Activated CD4-positive, alpha-beta memory T cell treated with anti-CD3 and anti-CD28 coated beads, Interleukin-2, amount 10 ng/mL, durations not matched to agents 7 days and 5 days (primary cell): ENCODE measurements around the gene ZNRD2. TPM values are rescaled to one million over a fixed set of nuclear protein-coding genes. Genes with fewer than 3 reads are reported as not detected.

Experiments
- CTCF ChIA-PET: fragments of 350-600 bp; sonication (Branson Sonifier 250); formaldehyde crosslinking; loops from one replicate; lab custom pipeline; 2021; ENCODE audit warnings: antibody characterized with exemption, inconsistent platforms; lab: Charles Lee
- POLR2A ChIA-PET: fragments of 350-600 bp; sonication (Branson Sonifier 250); formaldehyde crosslinking; loops from one replicate; lab custom pipeline; 2021; ENCODE audit warnings: antibody characterized with exemption; lab: Charles Lee
- DNase-seq: peaks from one replicate; pipeline ENCODE4 v3.0.0-alpha.2; 2020
- H3K27ac Mint-ChIP-seq: one replicate; pipeline ENCODE4 v1.8.0; 2021; ENCODE audit warnings: mild to moderate bottlenecking, mixed read lengths
- H3K27me3 Mint-ChIP-seq: one replicate; pipeline ENCODE4 v1.8.0; 2021; ENCODE audit warnings: mixed read lengths
- H3K36me3 Mint-ChIP-seq: one replicate; pipeline ENCODE4 v1.8.0; 2021; ENCODE audit warnings: low read depth, mixed read lengths
- H3K4me1 Mint-ChIP-seq: one replicate; pipeline ENCODE4 v1.8.0; 2021; ENCODE audit warnings: mixed read lengths
- H3K4me3 Mint-ChIP-seq: one replicate; pipeline ENCODE4 v1.8.0; 2021; ENCODE audit warnings: mild to moderate bottlenecking, mixed read lengths
- H3K9me3 Mint-ChIP-seq: one replicate; pipeline ENCODE4 v1.8.0; 2021; ENCODE audit warnings: mixed read lengths
- total RNA-seq, 2 experiments: library from RNA; stranded (reverse); gene quantifications; one replicate each; pipeline ENCODE4 v1.2.3, GENCODE V29; 2021

ZNRD2 gene
- total RNA-seq, 2 experiments from 2014 or later, result 25.3 to 27.8 TPM

DNA sequence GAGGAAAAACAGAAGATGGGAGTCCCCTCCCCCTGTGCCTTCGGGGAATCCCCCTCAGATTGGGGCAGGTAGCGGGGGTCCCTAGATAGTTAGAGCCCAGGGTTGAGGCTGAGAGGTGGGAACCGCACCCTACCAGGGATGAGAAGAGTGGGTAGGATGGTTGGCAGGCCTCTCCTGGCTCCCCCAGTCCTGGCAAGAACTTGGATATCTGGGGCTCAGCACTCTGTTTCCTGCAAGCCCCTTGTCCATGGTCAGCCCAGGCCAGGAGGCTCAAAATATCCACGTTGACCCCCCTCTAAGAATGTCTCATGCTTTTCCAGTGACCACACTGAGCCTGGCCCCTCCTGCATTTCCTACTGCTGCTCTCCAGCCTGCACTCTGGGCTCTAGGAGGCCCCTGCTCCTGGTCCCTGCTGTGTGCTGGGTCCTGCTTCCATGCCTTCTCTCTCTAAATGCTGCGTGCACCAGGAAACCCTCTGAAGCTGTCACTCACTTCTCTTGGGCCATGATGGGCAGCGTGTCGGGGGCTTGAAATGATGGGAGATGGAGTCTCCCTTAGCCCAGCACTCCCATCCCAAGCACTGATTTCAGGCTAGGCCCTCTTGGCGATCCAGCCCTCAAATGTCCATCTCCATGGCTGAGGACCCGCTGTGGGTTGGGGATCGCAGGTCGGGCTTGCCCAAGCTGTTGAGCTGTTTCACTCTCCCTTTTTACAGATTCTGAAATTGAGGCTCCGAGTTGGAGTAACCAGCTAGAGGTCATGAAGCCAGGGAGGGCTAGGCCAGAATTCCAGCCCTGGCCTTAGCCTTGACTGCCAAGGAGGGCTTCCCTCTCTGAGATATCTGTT, 41.7 kb downstream of the ZNRD2 start:
- peaks cover 54% of the 10 kb centered on the region for H3K36me3 Mint-ChIP-seq
- CTCF ChIA-PET, result interaction anchor here (1.4 to 2.0 kb wide), 2 partner anchors 24 to 71 kb away, joined by 6 to 9 read pairs; no protein-coding TSS in a partner anchor
- H3K4me3 Mint-ChIP-seq, result peak overlapping the region; percentile 97
- peaks cover 56% of the 10 kb centered on the region for H3K4me1 Mint-ChIP-seq
- peak overlapping the region; percentile 95 for H3K27ac Mint-ChIP-seq
- H3K9me3 Mint-ChIP-seq, result no peaks in the 10 kb centered on the region
- POLR2A ChIA-PET, result interaction anchor here (0.7 to 6.9 kb wide), 12 partner anchors 8 to 107 kb away, joined by 3 to 82 read pairs (median 6); partner anchors contain the start of genes EHBP1L1, FAM89B, KCNK7 and SIPA1
- H3K27me3 Mint-ChIP-seq, result no peaks in the 10 kb centered on the region
- DNase-seq, result no peak

DNA sequence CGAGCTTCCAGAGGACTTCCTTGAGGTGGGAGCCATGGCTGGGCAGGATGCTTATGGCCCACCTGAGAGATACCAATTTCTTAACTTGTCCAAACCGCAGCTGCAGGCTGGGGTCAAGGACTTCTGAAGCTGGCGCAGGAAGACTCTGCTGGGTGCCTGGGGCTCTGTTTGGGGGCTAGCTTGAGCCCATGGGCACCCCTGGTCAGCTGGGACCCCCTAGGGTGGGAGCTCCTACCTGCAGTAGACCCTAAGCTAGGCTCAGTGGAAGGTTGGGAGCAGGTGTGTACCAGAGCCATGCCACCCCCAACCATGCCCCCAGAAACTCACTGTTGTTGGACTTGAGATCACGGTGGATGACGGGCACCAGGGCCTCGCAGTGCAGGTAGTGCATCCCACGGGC, 42.4 kb downstream of the ZNRD2 start:
- no peak for DNase-seq
- H3K36me3 Mint-ChIP-seq, result peaks cover 52% of the 10 kb centered on the region
- peaks cover 63% of the 10 kb centered on the region for H3K4me1 Mint-ChIP-seq
- no peaks in the 10 kb centered on the region for H3K9me3 Mint-ChIP-seq
- peak overlapping the region; percentile 95 for H3K27ac Mint-ChIP-seq
- POLR2A ChIA-PET, result interaction anchor here (0.7 to 6.9 kb wide), 18 partner anchors 9 to 247 kb away, joined by 3 to 82 read pairs (median 5); partner anchors contain the start of genes EHBP1L1, FAM89B, FRMD8 and KCNK7
- H3K27me3 Mint-ChIP-seq, result no peaks in the 10 kb centered on the region
- CTCF ChIA-PET, result interaction anchor here (0.6 to 2.0 kb wide), 4 partner anchors 18 to 288 kb away, joined by 4 to 9 read pairs (median 6); no protein-coding TSS in a partner anchor
- H3K4me3 Mint-ChIP-seq, result peak overlapping the region; percentile 97

DNA sequence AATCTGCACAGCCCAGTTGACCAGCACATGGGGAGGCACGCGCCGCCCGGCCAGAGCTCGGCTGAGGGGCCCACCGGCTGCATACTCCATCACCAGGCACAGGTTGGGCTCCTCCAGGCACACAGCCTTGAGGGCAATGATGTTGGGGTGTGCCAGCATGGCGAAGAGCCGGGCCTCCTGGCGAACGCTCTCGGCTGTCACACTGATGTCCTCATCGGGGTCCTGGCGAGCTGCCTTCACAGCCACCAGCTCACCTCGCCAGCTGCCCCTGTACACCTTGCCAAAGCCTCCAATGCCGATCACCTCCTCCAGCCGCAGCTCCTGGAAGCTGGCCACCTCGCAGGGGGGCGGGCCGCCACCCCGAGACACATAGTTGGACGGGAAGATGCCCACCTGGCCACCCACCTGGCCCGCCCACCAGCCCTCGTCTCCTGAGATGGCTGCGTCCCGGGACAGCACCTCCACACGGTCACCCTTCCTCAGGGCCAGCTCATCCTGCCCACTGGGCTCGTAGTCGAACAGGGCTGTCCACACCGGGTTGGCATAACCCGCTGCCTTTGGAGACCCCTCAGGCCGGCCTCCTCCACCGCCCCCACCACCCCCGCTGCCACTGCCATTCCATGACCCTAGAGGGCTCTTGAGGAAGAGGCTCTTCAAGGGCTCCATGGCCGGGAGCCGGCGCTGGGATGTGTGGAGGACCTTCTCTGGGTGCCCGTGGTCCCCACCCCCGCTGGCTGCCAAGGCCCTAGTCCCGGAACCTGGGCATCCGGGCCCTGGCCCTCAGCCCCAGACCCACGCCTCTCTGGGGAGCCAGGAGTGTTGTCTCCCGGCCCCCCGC, 43.0 kb downstream of the ZNRD2 start:
- Mint-ChIP-seq H3K27ac (peak overlapping the region; percentile 95), H3K4me1 (peaks cover 61% of the 10 kb centered on the region), H3K4me3 (peak overlapping the region; percentile 97), H3K9me3 (no peaks in the 10 kb centered on the region), H3K36me3 (peaks cover 47% of the 10 kb centered on the region), H3K27me3 (no peaks in the 10 kb centered on the region)
- DNase-seq, result peak; percentile 26
- ChIA-PET CTCF (interaction anchor here (0.6 to 2.8 kb wide), 5 partner anchors 19 to 289 kb away, joined by 4 to 22 read pairs (median 6); partner anchors contain the start of genes FAM89B and ZNRD2), POLR2A (interaction anchor here (0.7 to 6.9 kb wide), 21 partner anchors 9 to 517 kb away, joined by 3 to 82 read pairs (median 5); partner anchors contain the start of genes EHBP1L1, FAM89B, FRMD8 and KCNK7)

DNA sequence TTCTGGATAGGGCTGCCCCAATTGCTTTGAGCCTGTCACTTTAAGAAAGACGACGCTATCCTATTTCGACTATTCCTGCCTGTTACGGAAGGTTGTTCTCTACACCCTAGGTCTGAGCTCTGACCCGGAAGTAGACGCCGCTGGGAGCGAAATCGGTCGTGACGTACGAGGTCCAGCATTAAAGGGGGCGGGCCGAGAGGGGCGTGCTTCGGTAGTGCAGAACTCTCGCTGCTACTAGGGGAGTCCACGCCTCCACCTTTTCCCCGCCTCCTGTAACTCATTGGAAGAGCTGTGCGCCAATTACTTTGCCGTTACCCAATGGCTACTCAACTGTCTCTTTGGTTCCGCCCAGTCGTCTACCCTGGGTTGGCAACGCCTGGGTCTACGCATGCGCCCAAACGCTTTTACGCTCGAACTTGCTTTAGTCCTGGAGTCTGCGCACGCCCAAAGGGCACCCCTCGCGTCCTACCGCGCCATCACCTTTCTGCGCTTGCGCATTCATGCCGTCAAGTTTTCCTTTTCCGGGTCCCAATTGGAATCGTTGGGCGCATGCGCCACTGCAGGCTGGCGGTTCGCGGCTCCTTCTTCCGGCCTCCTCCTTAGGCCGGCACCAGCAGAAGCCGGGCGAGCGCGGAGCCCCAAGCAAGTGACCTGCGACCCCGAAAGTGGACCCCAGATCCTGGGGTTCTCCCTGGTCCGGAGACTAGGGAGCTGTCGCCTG, 45.1 kb downstream of the ZNRD2 start, which contains the start of gene PCNX3:
PCNX3 (plus strand) TSS at position 548 of the 721 bp plus-strand sequence. CDS start 536 bp downstream, outside the sequence.
- ChIA-PET CTCF (interaction anchor here (0.6 to 2.8 kb wide), 14 partner anchors 20 to 306 kb away, joined by 3 to 22 read pairs (median 6); partner anchors contain the start of genes EHBP1L1, FAM89B, KAT5 and KCNK7), POLR2A (interaction anchor here (0.7 to 6.9 kb wide), 40 partner anchors 11 to 872 kb away, joined by 3 to 82 read pairs (median 8); partner anchors contain the start of genes BANF1, CCDC85B, CFL1 and EHBP1L1)
- peak; percentile 100 for DNase-seq
- H3K9me3 Mint-ChIP-seq, result no peaks in the 10 kb centered on the region
- H3K27me3 Mint-ChIP-seq, result no peaks in the 10 kb centered on the region
- H3K4me1 Mint-ChIP-seq, result peaks cover 44% of the 10 kb centered on the region
- H3K36me3 Mint-ChIP-seq, result peaks cover 48% of the 10 kb centered on the region
- H3K4me3 Mint-ChIP-seq, result peak within 1 kb of the TSS; percentile 98
- peak within 1 kb of the TSS; percentile 95 for H3K27ac Mint-ChIP-seq

GRCh38 chr11:65615950-65616574, 45.8 kb downstream of the ZNRD2 start:
- H3K4me1 Mint-ChIP-seq, result peaks cover 39% of the 10 kb centered on the region
- peak overlapping the region; percentile 98 for H3K4me3 Mint-ChIP-seq
- H3K27ac Mint-ChIP-seq, result peak overlapping the region; percentile 95
- H3K36me3 Mint-ChIP-seq, result peaks cover 43% of the 10 kb centered on the region
- DNase-seq, result peak; percentile 67
- CTCF ChIA-PET, result interaction anchor here (0.6 to 2.8 kb wide), 9 partner anchors 10 to 307 kb away, joined by 3 to 22 read pairs (median 7); partner anchors contain the start of genes FAM89B, MUS81, SIPA1 and ZNRD2
- H3K27me3 Mint-ChIP-seq, result no peaks in the 10 kb centered on the region
- no peaks in the 10 kb centered on the region for H3K9me3 Mint-ChIP-seq
- POLR2A ChIA-PET, result interaction anchor here (0.9 to 6.9 kb wide), 28 partner anchors 10 to 499 kb away, joined by 3 to 82 read pairs (median 9); partner anchors contain the start of genes CCDC85B, CFL1, EHBP1L1 and FAM89B

- peaks cover 41% of the 10 kb centered on the region for H3K36me3 Mint-ChIP-seq
- peak overlapping the region; percentile 95 for H3K27ac Mint-ChIP-seq
- peaks cover 34% of the 10 kb centered on the region for H3K4me1 Mint-ChIP-seq
- no peaks in the 10 kb centered on the region for H3K9me3 Mint-ChIP-seq
- DNase-seq, result peak; percentile 53
- peak overlapping the region; percentile 98 for H3K4me3 Mint-ChIP-seq
- no peaks in the 10 kb centered on the region for H3K27me3 Mint-ChIP-seq
- ChIA-PET CTCF (interaction anchor here (0.9 to 2.0 kb wide), 5 partner anchors 9 to 268 kb away, joined by 3 to 7 read pairs (median 5); partner anchors contain the start of gene SIPA1), POLR2A (interaction anchor here (1.0 to 6.9 kb wide), 14 partner anchors 9 to 273 kb away, joined by 3 to 82 read pairs (median 8); partner anchors contain the start of genes CCDC85B, FAM89B, FRMD8 and KCNK7)
Measured at GRCh38 chr11:65616575-65617001, 46.3 kb downstream of the ZNRD2 start.

DNA sequence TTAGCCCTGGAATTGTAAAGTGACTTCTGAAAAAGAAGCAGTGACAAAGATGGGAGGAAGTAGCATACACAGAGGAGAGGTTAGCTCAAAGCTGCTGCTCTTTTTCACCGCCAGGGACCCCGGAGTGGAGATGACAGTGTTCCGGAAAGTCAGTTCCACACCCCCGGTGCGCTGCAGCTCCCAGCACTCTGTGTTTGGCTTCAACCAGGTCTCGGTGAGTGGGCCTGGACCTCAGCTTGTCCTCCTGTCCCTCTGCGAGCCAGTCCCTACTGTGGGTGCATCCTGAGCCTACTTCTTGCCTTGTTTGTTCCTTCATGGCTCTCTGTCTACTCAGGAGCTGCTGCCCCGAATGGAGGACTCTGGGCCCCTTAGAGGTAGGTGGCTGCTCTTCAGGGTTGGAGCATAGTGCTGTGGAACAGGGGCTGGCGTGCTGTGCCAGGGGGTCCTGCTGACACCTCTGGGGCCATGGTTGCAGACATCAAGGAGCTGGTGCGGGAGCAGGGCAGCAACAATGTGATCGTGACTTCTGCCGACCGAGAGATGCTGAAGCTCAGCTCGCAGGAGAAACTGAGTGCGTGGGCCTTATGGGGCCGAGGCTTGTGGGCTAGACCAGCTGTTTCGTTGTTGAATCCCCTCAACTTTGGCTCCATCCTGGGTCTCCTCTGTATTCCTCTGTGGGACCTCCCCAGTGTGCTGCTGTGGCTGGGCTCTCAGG, 47.0 kb downstream of the ZNRD2 start:
- CTCF ChIA-PET, result interaction anchor here (0.5 to 2.0 kb wide), 8 partner anchors 9 to 605 kb away, joined by 3 to 7 read pairs (median 4); partner anchors contain the start of genes KAT5 and SIPA1
- peak overlapping the region; percentile 98 for H3K4me3 Mint-ChIP-seq
- peak overlapping the region; percentile 95 for H3K27ac Mint-ChIP-seq
- H3K4me1 Mint-ChIP-seq, result peaks cover 27% of the 10 kb centered on the region
- peaks cover 36% of the 10 kb centered on the region for H3K36me3 Mint-ChIP-seq
- DNase-seq, result no peak
- H3K27me3 Mint-ChIP-seq, result no peaks in the 10 kb centered on the region
- POLR2A ChIA-PET, result interaction anchor here (0.5 to 6.9 kb wide), 16 partner anchors 9 to 593 kb away, joined by 3 to 82 read pairs (median 6); partner anchors contain the start of genes CCDC85B, FAM89B, KCNK7 and MALAT1
- no peaks in the 10 kb centered on the region for H3K9me3 Mint-ChIP-seq

DNA sequence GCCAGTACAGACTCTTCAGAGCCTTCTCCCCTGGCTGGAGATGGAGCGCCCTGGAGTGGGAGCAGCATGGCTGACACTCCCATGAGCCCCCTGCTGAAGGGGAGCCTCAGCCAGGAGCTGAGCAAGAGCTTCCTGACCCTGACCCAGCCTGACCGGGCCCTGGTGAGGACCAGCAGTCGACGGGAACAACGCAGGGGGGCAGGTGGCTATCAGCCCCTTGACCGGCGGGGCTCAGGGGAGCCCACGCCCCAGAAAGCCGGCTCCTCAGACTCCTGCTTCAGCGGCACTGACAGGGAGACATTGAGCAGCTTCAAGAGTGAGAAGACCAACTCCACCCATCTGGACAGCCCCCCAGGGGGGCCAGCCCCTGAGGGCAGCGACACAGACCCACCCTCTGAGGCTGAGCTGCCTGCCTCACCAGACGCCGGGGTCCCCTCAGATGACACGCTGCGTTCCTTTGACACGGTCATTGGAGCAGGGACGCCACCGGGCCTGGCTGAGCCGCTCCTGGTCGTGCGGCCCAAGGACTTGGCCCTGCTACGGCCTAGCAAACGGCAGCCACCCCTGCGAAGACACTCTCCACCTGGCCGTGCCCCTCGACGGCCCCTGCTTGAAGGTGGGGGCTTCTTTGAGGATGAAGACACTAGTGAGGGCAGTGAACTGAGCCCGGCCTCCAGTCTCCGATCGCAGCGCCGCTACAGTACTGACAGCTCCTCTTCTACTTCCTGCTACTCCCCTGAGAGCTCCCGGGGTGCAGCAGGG, 47.9 kb downstream of the ZNRD2 start:
- DNase-seq, result no peak
- Mint-ChIP-seq H3K27me3 (no peaks in the 10 kb centered on the region), H3K4me3 (no peak overlapping the region), H3K36me3 (peaks cover 36% of the 10 kb centered on the region), H3K4me1 (peaks cover 19% of the 10 kb centered on the region), H3K9me3 (no peaks in the 10 kb centered on the region), H3K27ac (no peak overlapping the region)
- ChIA-PET POLR2A (interaction anchor here (1.0 to 6.9 kb wide), 4 partner anchors 22 to 152 kb away, joined by 3 to 82 read pairs (median 20); partner anchors contain the start of genes RELA and SIPA1), CTCF (interaction anchor here (0.6 to 2.0 kb wide), 3 partner anchors 8 to 211 kb away, joined by 3 to 7 read pairs (median 3); partner anchors contain the start of gene KAT5)

DNA sequence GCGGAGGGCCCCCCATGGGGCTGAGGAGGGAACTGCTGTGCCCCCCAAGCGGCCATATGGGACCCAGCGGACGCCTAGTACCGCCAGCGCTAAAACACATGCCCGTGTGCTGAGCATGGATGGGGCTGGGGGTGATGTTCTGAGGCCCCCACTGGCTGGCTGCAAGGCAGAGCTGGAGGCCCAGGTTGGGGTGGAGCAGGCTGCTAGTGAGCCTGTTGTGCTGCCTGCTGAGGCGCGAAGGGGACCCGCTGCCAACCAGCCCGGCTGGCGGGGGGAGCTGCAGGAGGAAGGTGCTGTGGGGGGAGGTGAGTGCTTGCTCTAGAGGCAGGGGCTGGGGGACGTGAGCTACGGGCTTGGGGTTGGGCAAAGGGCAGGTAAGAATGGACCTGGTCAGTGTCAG, 48.5 kb downstream of the ZNRD2 start:
- Mint-ChIP-seq H3K4me1 (peaks cover 18% of the 10 kb centered on the region), H3K4me3 (no peak overlapping the region), H3K27ac (no peak overlapping the region), H3K36me3 (peaks cover 40% of the 10 kb centered on the region), H3K27me3 (no peaks in the 10 kb centered on the region), H3K9me3 (no peaks in the 10 kb centered on the region)
- ChIA-PET POLR2A (interaction anchor here (1.8 to 6.9 kb wide), 2 partner anchors 21 to 44 kb away, joined by 5 to 82 read pairs; partner anchors contain the start of genes RELA and SIPA1), CTCF (no interaction called here)
- DNase-seq, result no peak
